Neural crest cell (in vitro differentiated cells): ENCODE measurements around the gene MYO3A. TPM values are rescaled to one million over a fixed set of nuclear protein-coding genes. Genes with fewer than 3 reads are reported as not detected.

ENCODE experiments used
- DNase-seq: peaks from one replicate; pipeline ENCODE4 v3.0.0; 2021; ENCODE audit warnings: low read depth, mixed read lengths, low spot score
- H3K27ac Mint-ChIP-seq: one replicate; pipeline ENCODE4 v1.8.0; 2021; ENCODE audit warnings: mild to moderate bottlenecking, mixed read lengths; ENCODE audit not compliant: unreplicated experiment
- H3K27me3 Mint-ChIP-seq: 2 replicates; pipeline ENCODE4 v1.8.0; 2021; ENCODE audit warnings: low read depth, mild to moderate bottlenecking, mixed read lengths
- H3K36me3 Mint-ChIP-seq: 2 replicates; pipeline ENCODE4 v1.8.0; 2021; ENCODE audit warnings: low read depth, mild to moderate bottlenecking, mixed read lengths
- H3K4me1 Mint-ChIP-seq: 2 replicates; pipeline ENCODE4 v1.8.0; 2021; ENCODE audit warnings: mixed read lengths
- H3K4me3 Mint-ChIP-seq: one replicate; pipeline ENCODE4 v1.8.0; 2021; ENCODE audit warnings: mild to moderate bottlenecking, mixed read lengths
- H3K9me3 Mint-ChIP-seq: 2 replicates; pipeline ENCODE4 v1.8.0; 2021; ENCODE audit warnings: mixed read lengths
- total RNA-seq: library from RNA; stranded (reverse); gene quantifications from 2 replicates; pipeline ENCODE4 v1.2.1, GENCODE V29; 2021
- TF ChIP-seq, protein P1 (sequence below): fragments of 200-600 bp; sonication (generic); conservative IDR thresholded peaks from 2 replicates; pipeline ENCODE4 v1.5.0; 2021; ENCODE audit warnings: antibody characterized with exemption, mild to moderate bottlenecking

MYO3A gene
- total RNA-seq, 1 donor from 2014 or later, result 1.4 TPM

- peaks cover 3% of the 10 kb centered on the region for H3K9me3 Mint-ChIP-seq
These were observed 25.7 kb downstream of the MYO3A start for GRCh38 chr10:25959540-25960232.

GRCh38 chr10:25965584-25965983 lies 31.6 kb downstream of the MYO3A start:
- Mint-ChIP-seq H3K27me3 (no peaks in the 10 kb centered on the region), H3K9me3 (no peaks in the 10 kb centered on the region), H3K36me3 (no peaks in the 10 kb centered on the region), H3K4me3 (no peak overlapping the region), H3K4me1 (peaks cover 10% of the 10 kb centered on the region), H3K27ac (no peak overlapping the region)
- DNase-seq, result no peak
- TF ChIP-seq, protein P1, sequence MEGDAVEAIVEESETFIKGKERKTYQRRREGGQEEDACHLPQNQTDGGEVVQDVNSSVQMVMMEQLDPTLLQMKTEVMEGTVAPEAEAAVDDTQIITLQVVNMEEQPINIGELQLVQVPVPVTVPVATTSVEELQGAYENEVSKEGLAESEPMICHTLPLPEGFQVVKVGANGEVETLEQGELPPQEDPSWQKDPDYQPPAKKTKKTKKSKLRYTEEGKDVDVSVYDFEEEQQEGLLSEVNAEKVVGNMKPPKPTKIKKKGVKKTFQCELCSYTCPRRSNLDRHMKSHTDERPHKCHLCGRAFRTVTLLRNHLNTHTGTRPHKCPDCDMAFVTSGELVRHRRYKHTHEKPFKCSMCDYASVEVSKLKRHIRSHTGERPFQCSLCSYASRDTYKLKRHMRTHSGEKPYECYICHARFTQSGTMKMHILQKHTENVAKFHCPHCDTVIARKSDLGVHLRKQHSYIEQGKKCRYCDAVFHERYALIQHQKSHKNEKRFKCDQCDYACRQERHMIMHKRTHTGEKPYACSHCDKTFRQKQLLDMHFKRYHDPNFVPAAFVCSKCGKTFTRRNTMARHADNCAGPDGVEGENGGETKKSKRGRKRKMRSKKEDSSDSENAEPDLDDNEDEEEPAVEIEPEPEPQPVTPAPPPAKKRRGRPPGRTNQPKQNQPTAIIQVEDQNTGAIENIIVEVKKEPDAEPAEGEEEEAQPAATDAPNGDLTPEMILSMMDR, result no peak

More at GRCh38 chr10:25959540-25960232, 25.7 kb downstream of the MYO3A start:
- Mint-ChIP-seq H3K27me3 (peaks cover 3% of the 10 kb centered on the region), H3K36me3 (peaks cover 4% of the 10 kb centered on the region), H3K4me1 (no peaks in the 10 kb centered on the region), H3K4me3 (no peak overlapping the region), H3K27ac (no peak overlapping the region)
- no peak for DNase-seq
- TF ChIP-seq, protein P1, result no peak

GRCh38 chr10:25966844-25967243 lies 32.8 kb downstream of the MYO3A start:
- no peaks in the 10 kb centered on the region for H3K9me3 Mint-ChIP-seq
- TF ChIP-seq, protein P1, result no peak
- no peaks in the 10 kb centered on the region for H3K27me3 Mint-ChIP-seq
- peaks cover 10% of the 10 kb centered on the region for H3K4me1 Mint-ChIP-seq
- no peak for DNase-seq
- H3K4me3 Mint-ChIP-seq, result no peak overlapping the region
- no peak overlapping the region for H3K27ac Mint-ChIP-seq
- H3K36me3 Mint-ChIP-seq, result no peaks in the 10 kb centered on the region

DNA sequence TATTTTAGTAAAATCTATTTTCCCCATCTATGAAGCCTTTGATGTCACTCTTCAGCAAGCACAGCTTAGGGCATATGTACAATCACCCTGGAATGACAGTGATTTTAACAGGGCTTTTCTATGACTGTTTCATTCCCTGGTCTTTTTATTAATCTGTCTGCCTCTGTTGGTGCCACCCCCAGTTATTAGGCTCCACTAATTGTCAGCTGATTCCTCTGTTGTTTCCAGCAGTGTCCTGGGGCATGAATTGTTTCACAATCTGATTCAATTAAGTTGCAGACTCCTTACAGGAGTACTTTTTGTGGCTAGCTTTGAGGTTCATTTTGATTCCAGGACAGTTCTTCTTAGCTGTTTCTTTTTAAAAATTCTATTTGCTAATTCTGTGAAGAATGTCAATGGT lies 38.6 kb downstream of the MYO3A start:
- no peaks in the 10 kb centered on the region for H3K27me3 Mint-ChIP-seq
- peaks cover 11% of the 10 kb centered on the region for H3K4me1 Mint-ChIP-seq
- H3K9me3 Mint-ChIP-seq, result no peaks in the 10 kb centered on the region
- no peak overlapping the region for H3K27ac Mint-ChIP-seq
- no peaks in the 10 kb centered on the region for H3K36me3 Mint-ChIP-seq
- no peak for DNase-seq
- TF ChIP-seq, protein P1, result no peak
- H3K4me3 Mint-ChIP-seq, result no peak overlapping the region

DNA sequence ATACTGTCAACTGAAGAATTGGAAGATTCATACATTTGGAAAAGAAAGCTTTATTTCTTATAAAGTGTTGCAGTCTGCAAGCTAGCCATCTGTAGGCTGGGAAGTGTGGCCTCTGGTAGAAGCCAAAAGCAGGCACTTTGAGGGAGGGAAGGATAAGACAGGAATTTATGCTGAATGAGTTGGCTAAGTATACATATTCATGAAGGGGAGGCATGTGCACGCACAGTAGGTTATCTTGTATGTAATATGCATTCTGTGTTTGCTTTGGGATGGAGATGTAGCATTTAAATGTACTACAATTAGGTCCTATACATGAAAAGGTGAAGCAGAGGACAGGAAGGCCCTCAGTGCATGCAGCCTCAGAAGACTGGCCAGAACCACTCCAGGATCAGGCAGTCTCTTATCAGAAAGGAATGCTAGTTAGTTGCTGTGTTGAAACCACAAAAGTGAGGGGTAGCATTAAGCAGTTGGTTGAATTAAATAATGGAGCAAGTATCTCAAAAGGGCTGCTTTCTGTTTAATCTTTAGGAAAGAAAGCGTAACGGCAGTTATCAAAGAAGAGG lies 40.9 kb downstream of the MYO3A start:
- DNase-seq, result no peak
- no peak overlapping the region for H3K27ac Mint-ChIP-seq
- no peaks in the 10 kb centered on the region for H3K27me3 Mint-ChIP-seq
- TF ChIP-seq, protein P1, result no peak
- H3K36me3 Mint-ChIP-seq, result no peaks in the 10 kb centered on the region
- no peak overlapping the region for H3K4me3 Mint-ChIP-seq
- H3K9me3 Mint-ChIP-seq, result no peaks in the 10 kb centered on the region
- H3K4me1 Mint-ChIP-seq, result peaks cover 11% of the 10 kb centered on the region
